Cardiac muscle cell (in vitro differentiated cells and primary cell): ENCODE data around the gene GIPC3. TPM values are rescaled to one million over a fixed set of nuclear protein-coding genes. Genes with fewer than 3 reads are reported as not detected.

ENCODE experiments used
- DNase-seq, 2 donors: peaks; one replicate each; pipeline versions ENCODE4 v3.0.0 to v3.0.0-alpha.2; 2010 to 2017; ENCODE audit warnings: low read depth in 1 of 2, low spot score in 1 of 2
- H3K27ac ChIP-seq: fragments of 200-600 bp; sonication (generic); 2 replicates; pipeline ENCODE4 v1.5.1; 2016
- H3K27me3 ChIP-seq: fragments of 200-600 bp; sonication (generic); 2 replicates; pipeline ENCODE4 v1.6.0; 2016; ENCODE audit warnings: control low read depth
- H3K36me3 ChIP-seq: fragments of 200-600 bp; sonication (generic); 2 replicates; pipeline ENCODE4 v1.5.1; 2016; ENCODE audit warnings: control low read depth
- H3K4me1 ChIP-seq: fragments of 200-600 bp; sonication (generic); 2 replicates; pipeline ENCODE4 v1.8.1; 2017; ENCODE audit warnings: low read depth, mild to moderate bottlenecking, mixed run types
- H3K4me3 ChIP-seq: fragments of 200-600 bp; sonication (generic); 2 replicates; pipeline ENCODE4 v1.5.1; 2016; ENCODE audit warnings: mild to moderate bottlenecking
- H3K9me3 ChIP-seq: fragments of 200-600 bp; sonication (generic); 2 replicates; pipeline ENCODE4 v1.5.1; 2017; ENCODE audit warnings: low read depth, mild to moderate bottlenecking, control low read depth
- polyA plus RNA-seq: library from polyadenylated mRNA; unstranded; fragments of >200 nt; fragmentation: Nextera tagmentation; extraction: Ambion mirVana; gene quantifications from 2 replicates; pipeline ENCODE4 v1.2.1, GENCODE V29; 2016
- total RNA-seq: library from RNA; depleted of rRNA; stranded (reverse); fragments of >200 nt; gene quantifications from 2 replicates; pipeline ENCODE4 v1.2.3, GENCODE V29; 2016
- TF ChIP-seq, protein P1 (sequence below): IDR thresholded peaks from 2 replicates; pipeline ENCODE4 v1.5.1; 2012; ENCODE audit warnings: low read depth, mild to moderate bottlenecking, low read length

Gene GIPC3
- total and polyA plus RNA-seq, 2 experiments from 2014 or later: 0.13 to 0.54 TPM

DNA sequence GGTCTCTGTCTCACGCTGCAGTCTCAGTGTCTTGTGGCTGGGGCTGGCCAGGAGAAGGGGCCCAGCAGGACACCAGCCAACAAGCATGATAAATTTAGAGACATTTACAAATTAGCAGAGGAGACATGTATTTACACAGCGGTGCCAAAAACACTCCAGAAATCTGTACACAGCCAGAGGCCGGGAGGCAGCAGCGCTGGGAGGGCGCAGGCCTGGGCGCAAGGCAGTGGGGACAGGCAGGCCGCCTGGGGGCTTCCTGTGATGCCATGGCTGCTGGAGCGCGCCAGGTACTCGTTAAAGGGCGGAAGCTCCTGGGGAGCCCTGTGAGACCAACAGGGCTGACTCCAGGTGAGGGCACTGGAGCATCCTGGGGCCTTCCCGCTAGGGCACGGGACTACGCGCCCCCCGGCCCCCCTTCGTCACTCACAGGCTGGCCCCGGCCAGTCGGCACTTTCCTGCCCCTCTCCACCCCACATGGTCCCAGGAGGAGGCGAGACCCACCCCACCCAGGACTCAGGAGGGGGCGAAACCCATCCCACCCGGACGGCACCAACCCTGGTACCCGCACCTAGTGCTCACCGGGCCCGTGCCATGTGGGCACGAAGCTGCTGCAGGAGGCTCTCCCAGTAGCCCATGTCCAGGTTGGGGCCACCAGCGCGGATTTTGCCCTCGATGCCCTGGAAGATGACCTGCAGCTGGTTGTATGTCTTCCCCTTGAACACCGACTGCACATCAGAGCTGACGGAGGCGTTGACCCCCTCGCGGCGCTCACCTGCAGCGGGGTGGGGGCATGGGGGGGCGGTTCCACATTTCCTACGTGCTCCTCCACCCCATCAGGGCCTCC, 28.8 kb downstream of the GIPC3 start:
- no peak for DNase-seq
- Histone ChIP-seq H3K27me3 (no peaks in the 10 kb centered on the region), H3K4me1 (peaks cover under 1% of the 10 kb centered on the region), H3K36me3 (peaks cover 10% of the 10 kb centered on the region), H3K9me3 (no peaks in the 10 kb centered on the region), H3K27ac (no peak overlapping the region), H3K4me3 (no peak overlapping the region)
- TF ChIP-seq, protein P1, sequence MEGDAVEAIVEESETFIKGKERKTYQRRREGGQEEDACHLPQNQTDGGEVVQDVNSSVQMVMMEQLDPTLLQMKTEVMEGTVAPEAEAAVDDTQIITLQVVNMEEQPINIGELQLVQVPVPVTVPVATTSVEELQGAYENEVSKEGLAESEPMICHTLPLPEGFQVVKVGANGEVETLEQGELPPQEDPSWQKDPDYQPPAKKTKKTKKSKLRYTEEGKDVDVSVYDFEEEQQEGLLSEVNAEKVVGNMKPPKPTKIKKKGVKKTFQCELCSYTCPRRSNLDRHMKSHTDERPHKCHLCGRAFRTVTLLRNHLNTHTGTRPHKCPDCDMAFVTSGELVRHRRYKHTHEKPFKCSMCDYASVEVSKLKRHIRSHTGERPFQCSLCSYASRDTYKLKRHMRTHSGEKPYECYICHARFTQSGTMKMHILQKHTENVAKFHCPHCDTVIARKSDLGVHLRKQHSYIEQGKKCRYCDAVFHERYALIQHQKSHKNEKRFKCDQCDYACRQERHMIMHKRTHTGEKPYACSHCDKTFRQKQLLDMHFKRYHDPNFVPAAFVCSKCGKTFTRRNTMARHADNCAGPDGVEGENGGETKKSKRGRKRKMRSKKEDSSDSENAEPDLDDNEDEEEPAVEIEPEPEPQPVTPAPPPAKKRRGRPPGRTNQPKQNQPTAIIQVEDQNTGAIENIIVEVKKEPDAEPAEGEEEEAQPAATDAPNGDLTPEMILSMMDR: no peak

DNA sequence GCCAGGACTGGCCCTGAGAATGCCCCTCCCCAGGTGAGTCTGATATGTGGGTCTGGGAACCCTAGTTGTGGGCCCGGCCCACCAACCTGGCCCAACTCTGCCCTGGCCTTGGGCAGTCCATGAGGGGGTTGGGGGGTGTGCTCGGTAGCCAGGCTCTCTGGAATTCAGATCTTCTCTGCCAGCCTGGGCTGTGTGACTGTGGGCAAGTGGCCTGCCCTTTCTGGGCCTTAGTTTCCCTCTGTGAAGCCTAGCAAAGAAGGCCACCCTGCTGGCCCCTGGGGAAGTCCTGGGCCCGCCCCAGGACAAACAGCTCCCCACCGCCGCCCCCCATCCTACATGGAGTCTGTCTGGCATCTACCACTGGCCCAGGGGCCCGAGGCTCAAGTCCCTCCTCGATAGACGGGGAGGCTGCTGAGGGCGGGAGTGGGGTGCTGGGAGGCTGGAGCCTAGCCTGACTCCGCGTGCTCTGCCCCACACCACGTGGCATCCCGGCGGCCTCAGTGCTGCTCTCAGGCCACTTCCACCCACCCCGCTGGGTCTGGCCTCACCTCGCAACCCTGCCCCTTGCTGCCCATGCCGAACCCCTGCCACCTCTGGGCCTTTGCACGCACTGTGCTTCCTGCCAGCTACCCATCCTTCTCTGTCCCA, 29.7 kb downstream of the GIPC3 start:
- Histone ChIP-seq H3K27ac (no peak overlapping the region), H3K9me3 (no peaks in the 10 kb centered on the region), H3K36me3 (peaks cover 10% of the 10 kb centered on the region), H3K4me1 (no peaks in the 10 kb centered on the region), H3K4me3 (no peak overlapping the region), H3K27me3 (no peaks in the 10 kb centered on the region)
- no peak for DNase-seq
- TF ChIP-seq, protein P1: no peak

DNA sequence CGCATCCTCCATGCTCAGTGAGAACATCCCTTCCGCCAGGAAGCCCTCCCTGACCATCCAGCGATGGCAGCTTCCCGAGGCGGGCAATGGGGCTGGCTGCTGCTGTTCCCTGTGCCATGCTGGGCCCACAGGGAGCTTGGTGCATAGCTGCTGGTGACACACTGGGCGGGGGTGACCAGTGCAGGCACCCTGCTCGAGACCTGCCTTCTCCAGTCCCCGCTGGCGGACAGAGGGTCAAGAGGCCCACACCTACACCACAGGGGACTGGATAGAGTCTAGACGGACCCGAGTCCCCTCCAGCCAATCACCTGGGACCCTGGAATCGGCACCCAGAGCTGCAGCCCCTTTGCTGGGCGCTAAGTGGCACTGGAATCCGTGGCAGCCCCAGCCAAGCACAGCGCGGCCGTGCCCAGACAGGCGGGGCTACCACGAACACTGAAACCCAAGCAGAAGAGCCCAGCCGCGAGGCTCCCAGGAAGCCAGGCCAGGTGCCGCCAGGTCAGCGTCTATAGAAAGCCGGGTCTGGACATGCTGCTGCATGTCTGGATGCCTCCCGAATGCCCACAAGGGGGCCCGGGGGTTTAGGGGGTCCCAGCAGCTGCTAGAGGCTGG, 30.4 kb downstream of the GIPC3 start:
- no peak overlapping the region for H3K27ac ChIP-seq
- no peak overlapping the region for H3K4me3 ChIP-seq
- no peaks in the 10 kb centered on the region for H3K4me1 ChIP-seq
- H3K36me3 ChIP-seq: peaks cover 7% of the 10 kb centered on the region
- H3K9me3 ChIP-seq: no peaks in the 10 kb centered on the region
- DNase-seq: no peak
- H3K27me3 ChIP-seq: no peaks in the 10 kb centered on the region
- TF ChIP-seq, protein P1: no peak

DNA sequence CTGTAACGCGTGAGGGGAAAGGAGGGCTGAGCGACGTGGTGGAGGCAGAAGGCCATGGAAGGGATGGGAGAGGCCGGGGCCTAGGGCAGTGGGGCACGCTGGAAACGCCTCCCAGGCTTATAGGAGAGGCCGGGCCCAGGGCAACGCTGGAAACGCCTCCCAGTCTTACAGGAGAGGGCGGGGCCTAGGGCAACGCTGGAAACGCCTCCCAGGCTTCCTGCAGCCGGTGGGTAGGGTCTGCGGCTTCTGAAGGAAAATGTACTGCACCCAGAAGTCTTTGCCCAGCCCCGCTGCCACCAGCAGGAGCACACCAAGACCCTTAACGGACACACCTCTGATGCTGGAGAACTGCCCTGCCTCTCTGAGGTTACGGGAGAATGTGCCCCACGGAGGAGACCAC, 32.2 kb downstream of the GIPC3 start:
- Histone ChIP-seq H3K4me3 (no peak overlapping the region), H3K4me1 (no peaks in the 10 kb centered on the region), H3K9me3 (no peaks in the 10 kb centered on the region), H3K36me3 (no peaks in the 10 kb centered on the region), H3K27ac (no peak overlapping the region), H3K27me3 (no peaks in the 10 kb centered on the region)
- no peak for DNase-seq
- TF ChIP-seq, protein P1: no peak

DNA sequence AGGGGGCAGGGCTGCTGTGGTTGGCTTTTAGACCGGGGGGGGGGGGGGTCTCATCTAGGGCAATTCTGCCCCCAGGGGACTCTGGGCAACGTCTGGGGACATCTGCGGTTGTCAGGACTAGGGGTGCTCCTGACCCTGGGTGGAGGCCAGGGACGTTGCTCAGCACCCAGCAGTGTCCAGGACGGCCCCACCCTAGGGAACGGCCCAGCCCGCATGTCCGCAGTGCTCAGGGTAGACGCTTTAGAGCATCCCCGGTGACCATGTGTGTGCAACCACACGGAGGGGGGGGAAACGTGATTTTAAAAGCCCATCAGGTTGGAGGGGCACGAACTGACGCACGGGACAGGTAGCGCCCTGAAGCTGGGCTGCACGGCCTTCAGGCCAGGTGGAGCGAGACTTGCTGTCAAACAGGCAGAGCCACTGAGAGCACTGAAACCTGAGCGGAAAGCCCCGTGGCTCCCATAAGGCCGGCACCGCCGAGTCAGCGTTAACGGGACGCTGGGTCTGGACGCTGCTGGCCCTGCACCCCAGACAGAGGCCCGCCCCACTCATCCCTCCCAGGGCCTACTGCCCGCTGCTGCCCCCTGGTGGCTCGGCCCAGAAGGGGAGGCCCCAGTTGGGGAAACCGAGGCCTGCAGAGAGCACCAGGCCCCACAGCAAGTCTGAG, 33.0 kb downstream of the GIPC3 start:
- H3K36me3 ChIP-seq: no peaks in the 10 kb centered on the region
- TF ChIP-seq, protein P1: peak; percentile 91
- DNase-seq: peak; percentile 51 to 67

More for the DNA sequence above, 33.0 kb downstream of the GIPC3 start:
- Histone ChIP-seq H3K4me3 (no peak overlapping the region), H3K27me3 (no peaks in the 10 kb centered on the region), H3K4me1 (no peaks in the 10 kb centered on the region), H3K27ac (no peak overlapping the region), H3K9me3 (no peaks in the 10 kb centered on the region)
